Measurements from ENCODE around the gene DPEP2NB.
"Not testable (repeated sequence)": the region's sequence is repeated elsewhere in the genome, so short reads cannot be mapped to it uniquely, and the experiment has no call there.

DNA sequence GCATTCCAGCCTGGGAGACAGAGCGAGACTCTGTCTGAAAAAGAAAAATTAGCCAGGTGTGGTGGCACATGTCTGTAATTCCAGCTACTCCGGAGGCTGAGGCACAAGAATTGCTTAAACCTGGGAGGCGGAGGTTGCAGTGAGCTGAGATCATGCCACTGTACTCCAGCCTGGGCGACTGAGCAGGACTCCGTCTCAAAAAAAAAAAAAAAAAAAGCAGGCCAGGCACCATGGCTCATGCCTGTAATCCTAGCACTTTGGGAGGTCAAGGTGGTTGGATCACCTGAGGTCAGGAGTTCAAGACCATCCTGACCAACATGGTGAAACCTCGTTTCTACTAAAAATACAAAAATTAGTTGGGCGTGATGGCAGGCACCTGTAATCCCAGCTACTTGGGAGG is 43.4 kb downstream of the DPEP2NB start:
- TF ChIP-seq, protein P1, sequence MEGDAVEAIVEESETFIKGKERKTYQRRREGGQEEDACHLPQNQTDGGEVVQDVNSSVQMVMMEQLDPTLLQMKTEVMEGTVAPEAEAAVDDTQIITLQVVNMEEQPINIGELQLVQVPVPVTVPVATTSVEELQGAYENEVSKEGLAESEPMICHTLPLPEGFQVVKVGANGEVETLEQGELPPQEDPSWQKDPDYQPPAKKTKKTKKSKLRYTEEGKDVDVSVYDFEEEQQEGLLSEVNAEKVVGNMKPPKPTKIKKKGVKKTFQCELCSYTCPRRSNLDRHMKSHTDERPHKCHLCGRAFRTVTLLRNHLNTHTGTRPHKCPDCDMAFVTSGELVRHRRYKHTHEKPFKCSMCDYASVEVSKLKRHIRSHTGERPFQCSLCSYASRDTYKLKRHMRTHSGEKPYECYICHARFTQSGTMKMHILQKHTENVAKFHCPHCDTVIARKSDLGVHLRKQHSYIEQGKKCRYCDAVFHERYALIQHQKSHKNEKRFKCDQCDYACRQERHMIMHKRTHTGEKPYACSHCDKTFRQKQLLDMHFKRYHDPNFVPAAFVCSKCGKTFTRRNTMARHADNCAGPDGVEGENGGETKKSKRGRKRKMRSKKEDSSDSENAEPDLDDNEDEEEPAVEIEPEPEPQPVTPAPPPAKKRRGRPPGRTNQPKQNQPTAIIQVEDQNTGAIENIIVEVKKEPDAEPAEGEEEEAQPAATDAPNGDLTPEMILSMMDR (IDR thresholded peaks at IDR 0.05), result not testable (repeated sequence)
- TF ChIP-seq POLR2AphosphoS5 (IDR thresholded peaks at IDR 0.05); POLR2A (IDR thresholded peaks at IDR 0.05; ENCODE audit: low read depth): not testable (repeated sequence)
